ENCODE results near the gene PRELID2. TPM values are rescaled to one million over a fixed set of nuclear protein-coding genes. Genes with fewer than 3 reads are reported as not detected.
A peak's percentile ranks its signal among the peaks of the same experiment; 100 is the strongest.
"Not testable (repeated sequence)": the region's sequence is repeated elsewhere in the genome, so short reads cannot be mapped to it uniquely, and the experiment has no call there.

Gene PRELID2
- total and polyA plus RNA-seq, 2 experiments from 2014 or later, result 7.0 to 7.4 TPM

DNA sequence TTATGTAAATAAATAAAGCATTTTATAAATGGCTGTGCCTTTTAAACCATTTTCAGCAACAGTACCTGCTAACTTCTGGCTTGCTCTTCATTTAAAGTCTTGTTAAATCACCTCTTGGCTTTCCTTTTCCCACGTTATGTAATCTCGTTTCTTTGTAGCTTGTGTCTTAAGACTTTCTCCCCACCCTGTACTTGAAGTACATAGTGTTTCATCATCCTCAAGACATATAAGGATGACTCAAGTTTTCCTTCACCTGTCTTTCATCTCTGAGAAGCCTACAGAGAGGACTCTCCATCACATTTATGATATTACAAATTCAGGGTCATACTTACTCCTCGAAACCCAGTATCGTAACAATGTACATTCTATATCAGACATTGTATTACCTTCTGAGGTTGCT, 33.9 kb downstream of the PRELID2 start:
- H4K20me1 ChIP-seq (ENCODE audit: insufficient read depth), result no peaks in the 10 kb centered on the region
- H3K79me2 ChIP-seq (ENCODE audit: insufficient read depth), result no peaks in the 10 kb centered on the region
- in situ Hi-C loops (cut with MboI), result loop anchor here (25.0 kb wide), 1 partner anchor 1589 kb away; no protein-coding TSS in a partner anchor
- no peaks in the 10 kb centered on the region for H3K9me3 ChIP-seq (ENCODE audit: low read depth)
- H3K9me2 ChIP-seq (ENCODE audit: insufficient read depth), result no peaks in the 10 kb centered on the region
- H2AFZ ChIP-seq, result no peak overlapping the region
- H3K4me1 ChIP-seq (ENCODE audit: insufficient read depth), result no peaks in the 10 kb centered on the region
- 93 to 96% methylated on average over 4 of the region's 4 CpGs for WGBS, 2 experiments (ENCODE audit: low coverage in 1 of 2, low lambda C conversion rate in 2 of 2, missing lambda C conversion rate in 2 of 2)
- no peak for DNase-seq
- H3F3A ChIP-seq (ENCODE audit: insufficient read depth), result no peaks in the 10 kb centered on the region
- H3K36me3 ChIP-seq (ENCODE audit: low read depth), result no peaks in the 10 kb centered on the region
- H3K4me3 ChIP-seq, result no peak overlapping the region
- H3K27me3 ChIP-seq (replicated peaks; ENCODE audit: insufficient read depth), result no peaks in the 10 kb centered on the region
- TF ChIP-seq EZH2phosphoT487 (IDR thresholded peaks at IDR 0.05; ENCODE audit: insufficient read depth, low read depth), result no peak
- TF ChIP-seq EZH2 (IDR thresholded peaks at IDR 0.05; ENCODE audit: insufficient read depth, poor library complexity, severe bottlenecking), result no peak
- no peak overlapping the region for H3K27ac ChIP-seq
- H3K4me2 ChIP-seq (ENCODE audit: unreplicated experiment), result no peak overlapping the region
- H3K9ac ChIP-seq, result no peak overlapping the region

- H3K9ac ChIP-seq, result no peak overlapping the region
- H3K27ac ChIP-seq, result no peak overlapping the region
- no peak overlapping the region for H3K4me2 ChIP-seq (ENCODE audit: unreplicated experiment)
- WGBS, 2 experiments (ENCODE audit: low coverage in 1 of 2, low lambda C conversion rate in 2 of 2, missing lambda C conversion rate in 2 of 2), result 57 to 71% methylated on average over 2 of the region's 2 CpGs
- H3K4me1 ChIP-seq (ENCODE audit: insufficient read depth), result no peaks in the 10 kb centered on the region
- no peaks in the 10 kb centered on the region for H3K79me2 ChIP-seq (ENCODE audit: insufficient read depth)
- no peak overlapping the region for H2AFZ ChIP-seq
- no peak overlapping the region for H3K4me3 ChIP-seq
- no peaks in the 10 kb centered on the region for H3K9me2 ChIP-seq (ENCODE audit: insufficient read depth)
- H3K27me3 ChIP-seq (replicated peaks; ENCODE audit: insufficient read depth), result no peaks in the 10 kb centered on the region
- TF ChIP-seq EZH2phosphoT487 (IDR thresholded peaks at IDR 0.05; ENCODE audit: insufficient read depth, low read depth) (no peak), EZH2 (IDR thresholded peaks at IDR 0.05; ENCODE audit: insufficient read depth, poor library complexity, severe bottlenecking) (no peak)
- no peaks in the 10 kb centered on the region for H3K9me3 ChIP-seq (ENCODE audit: low read depth)
- DNase-seq, result no peak
- in situ Hi-C loops (cut with MboI), result loop anchor here (25.0 kb wide), 1 partner anchor 1588 kb away; no protein-coding TSS in a partner anchor
- no peaks in the 10 kb centered on the region for H3K36me3 ChIP-seq (ENCODE audit: low read depth)
- H4K20me1 ChIP-seq (ENCODE audit: insufficient read depth), result no peaks in the 10 kb centered on the region
- H3F3A ChIP-seq (ENCODE audit: insufficient read depth), result no peaks in the 10 kb centered on the region
These were observed 35.0 kb downstream of the PRELID2 start for GRCh38 chr5:145800181-145800580.

DNA sequence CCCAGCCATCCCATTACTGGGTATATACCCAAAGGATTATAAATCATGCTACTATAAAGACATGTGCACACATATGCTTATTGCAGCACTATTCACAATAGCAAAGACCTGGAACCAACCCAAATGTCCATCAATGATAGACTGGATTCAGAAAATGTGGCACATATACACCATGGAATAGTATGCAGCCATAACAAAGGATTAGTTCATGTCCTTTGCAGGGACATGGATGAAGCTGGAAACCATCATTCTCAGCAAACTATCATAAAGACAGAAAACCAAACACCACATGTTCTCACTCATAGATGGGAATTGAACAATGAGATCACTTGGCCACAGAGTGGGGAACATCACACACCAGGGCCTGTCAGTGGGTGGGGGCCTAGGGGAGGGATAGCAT, 36.6 kb downstream of the PRELID2 start:
- H3K9ac ChIP-seq; H3K36me3 ChIP-seq (ENCODE audit: low read depth); DNase-seq; H3K79me2 ChIP-seq (ENCODE audit: insufficient read depth); H3K27ac ChIP-seq; H4K20me1 ChIP-seq (ENCODE audit: insufficient read depth); H3K4me2 ChIP-seq (ENCODE audit: unreplicated experiment); H3F3A ChIP-seq (ENCODE audit: insufficient read depth); H3K9me2 ChIP-seq (ENCODE audit: insufficient read depth); H3K9me3 ChIP-seq (ENCODE audit: low read depth); H3K27me3 ChIP-seq (replicated peaks; ENCODE audit: insufficient read depth); in situ Hi-C loops (cut with MboI); H2AFZ ChIP-seq; H3K4me1 ChIP-seq (ENCODE audit: insufficient read depth); H3K4me3 ChIP-seq: not testable (repeated sequence)

GRCh38 chr5:145797336-145797735, 37.8 kb downstream of the PRELID2 start:
- no peaks in the 10 kb centered on the region for H3K4me1 ChIP-seq (ENCODE audit: insufficient read depth)
- H3K9me2 ChIP-seq (ENCODE audit: insufficient read depth), result no peaks in the 10 kb centered on the region
- H3K9me3 ChIP-seq (ENCODE audit: low read depth), result no peaks in the 10 kb centered on the region
- H3K36me3 ChIP-seq (ENCODE audit: low read depth), result no peaks in the 10 kb centered on the region
- H3K9ac ChIP-seq, result no peak overlapping the region
- no peak overlapping the region for H3K27ac ChIP-seq
- no peak overlapping the region for H3K4me2 ChIP-seq (ENCODE audit: unreplicated experiment)
- no peaks in the 10 kb centered on the region for H4K20me1 ChIP-seq (ENCODE audit: insufficient read depth)
- H3K27me3 ChIP-seq (replicated peaks; ENCODE audit: insufficient read depth), result no peaks in the 10 kb centered on the region
- DNase-seq, result peak; percentile 10
- H2AFZ ChIP-seq, result no peak overlapping the region
- TF ChIP-seq EZH2phosphoT487 (IDR thresholded peaks at IDR 0.05; ENCODE audit: insufficient read depth, low read depth) (no peak), EZH2 (IDR thresholded peaks at IDR 0.05; ENCODE audit: insufficient read depth, poor library complexity, severe bottlenecking) (no peak)
- H3K4me3 ChIP-seq, result no peak overlapping the region
- WGBS, 2 experiments (ENCODE audit: low coverage in 1 of 2, low lambda C conversion rate in 2 of 2, missing lambda C conversion rate in 2 of 2), result 97 to 100% methylated on average over 1 of the region's 1 CpG
- H3K79me2 ChIP-seq (ENCODE audit: insufficient read depth), result no peaks in the 10 kb centered on the region
- in situ Hi-C loops (cut with MboI), result no loop called here
- H3F3A ChIP-seq (ENCODE audit: insufficient read depth), result no peaks in the 10 kb centered on the region

- TF ChIP-seq EZH2phosphoT487 (IDR thresholded peaks at IDR 0.05; ENCODE audit: insufficient read depth, low read depth) (no peak), EZH2 (IDR thresholded peaks at IDR 0.05; ENCODE audit: insufficient read depth, poor library complexity, severe bottlenecking) (no peak)
- no peaks in the 10 kb centered on the region for H3K27me3 ChIP-seq (replicated peaks; ENCODE audit: insufficient read depth)
- H3K36me3 ChIP-seq (ENCODE audit: low read depth), result no peaks in the 10 kb centered on the region
- no peaks in the 10 kb centered on the region for H3K4me1 ChIP-seq (ENCODE audit: insufficient read depth)
- H3K27ac ChIP-seq, result no peak overlapping the region
- no peak overlapping the region for H3K4me3 ChIP-seq
- H3K9ac ChIP-seq, result no peak overlapping the region
- no peaks in the 10 kb centered on the region for H3F3A ChIP-seq (ENCODE audit: insufficient read depth)
- in situ Hi-C loops (cut with MboI), result no loop called here
- no peaks in the 10 kb centered on the region for H3K9me3 ChIP-seq (ENCODE audit: low read depth)
- H3K4me2 ChIP-seq (ENCODE audit: unreplicated experiment), result no peak overlapping the region
- no peak overlapping the region for H2AFZ ChIP-seq
- 60 to 69% methylated on average over 2 of the region's 2 CpGs for WGBS, 2 experiments (ENCODE audit: low coverage in 1 of 2, low lambda C conversion rate in 2 of 2, missing lambda C conversion rate in 2 of 2)
- no peaks in the 10 kb centered on the region for H3K79me2 ChIP-seq (ENCODE audit: insufficient read depth)
- no peak for DNase-seq
- no peaks in the 10 kb centered on the region for H4K20me1 ChIP-seq (ENCODE audit: insufficient read depth)
- H3K9me2 ChIP-seq (ENCODE audit: insufficient read depth), result no peaks in the 10 kb centered on the region
These were observed 38.8 kb downstream of the PRELID2 start for GRCh38 chr5:145796318-145796717.
